ENCODE results near the gene TBC1D30. TPM values are rescaled to one million over a fixed set of nuclear protein-coding genes. Genes with fewer than 3 reads are reported as not detected.
"Not testable (repeated sequence)": the region's sequence is repeated elsewhere in the genome, so short reads cannot be mapped to it uniquely, and the experiment has no call there.

The TBC1D30 gene
- total RNA-seq, 1 donor from 2014 or later, result 2.6 TPM

DNA sequence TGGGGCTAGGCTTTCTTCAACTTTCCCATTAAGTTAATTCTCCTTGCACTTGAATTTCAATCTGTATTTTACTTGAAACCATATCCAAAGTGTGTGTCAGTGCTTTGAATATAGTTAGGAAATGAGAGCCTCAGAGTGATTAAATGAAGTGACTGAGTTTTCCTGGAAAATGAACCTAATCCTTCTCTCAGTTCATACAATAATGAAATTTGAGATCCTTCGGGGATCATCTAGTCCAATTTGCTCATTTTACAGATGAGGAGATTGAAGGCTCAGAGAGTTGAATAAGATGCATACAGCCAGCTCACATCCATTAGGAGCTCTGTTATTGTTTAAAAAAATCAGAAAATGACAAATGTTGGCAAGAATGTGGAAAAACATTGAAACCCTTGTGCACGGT, 18.3 kb upstream of the TBC1D30 start:
- DNase-seq, result peak; percentile 24

DNA sequence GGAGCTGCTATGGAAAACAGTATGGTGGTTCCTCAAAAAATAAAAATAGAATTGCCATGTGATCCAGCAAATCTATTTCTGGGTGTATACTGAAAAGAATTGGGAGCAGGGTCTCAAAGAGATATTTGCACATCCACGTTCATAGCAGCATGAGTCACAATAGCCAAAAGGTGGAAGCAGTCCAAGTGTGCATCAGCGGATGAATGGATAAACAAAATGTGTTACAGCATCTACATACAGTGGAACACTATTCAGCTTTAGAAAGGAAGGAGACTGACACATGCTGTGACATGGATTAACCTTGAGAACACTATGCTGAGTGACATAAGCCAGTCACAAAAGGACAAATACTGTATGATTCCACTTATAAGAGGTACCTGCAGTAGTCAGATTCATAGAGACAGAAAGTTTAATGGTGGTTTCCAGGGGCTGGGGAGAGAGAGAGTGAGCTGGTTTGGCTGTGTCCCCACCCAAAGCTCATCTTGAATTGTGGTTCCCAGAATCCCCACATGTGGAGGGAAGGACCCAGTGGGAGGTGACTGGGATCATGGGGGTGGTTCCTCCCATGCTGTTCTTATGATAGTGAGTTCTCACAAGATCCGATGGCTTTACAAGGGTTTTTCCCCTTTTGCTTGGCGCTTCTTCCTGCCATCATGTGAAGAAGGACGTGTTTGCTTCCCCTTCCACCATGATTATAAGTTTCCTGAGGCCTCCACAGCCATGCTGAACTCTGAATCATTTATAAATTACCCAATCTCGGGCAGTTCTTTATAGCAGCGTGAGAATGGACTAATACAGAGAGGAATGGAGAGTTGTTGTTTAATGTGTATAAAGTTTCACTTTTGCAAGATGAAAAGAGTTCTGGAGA, 17.6 kb upstream of the TBC1D30 start:
- DNase-seq, result peak; percentile 34

DNA sequence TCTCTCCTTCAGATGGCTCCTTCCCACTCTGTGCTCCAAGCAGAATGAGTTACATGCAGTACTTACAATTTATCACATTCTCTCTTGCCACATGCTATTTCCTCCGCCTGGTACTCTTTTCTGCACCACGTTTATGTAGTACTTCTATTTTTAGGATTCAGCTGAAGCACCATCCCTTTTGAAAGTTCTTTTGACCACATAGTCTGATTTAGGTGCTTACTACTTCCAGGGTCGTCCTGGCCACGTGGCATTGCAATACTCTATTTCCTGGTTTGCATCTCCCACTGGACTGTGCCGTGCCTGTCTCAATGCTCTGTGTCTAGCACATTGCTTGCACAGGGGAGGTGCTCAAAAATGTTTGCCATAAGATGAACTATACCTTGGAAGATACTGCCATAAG, 16.3 kb upstream of the TBC1D30 start:
- no peak for DNase-seq

DNA sequence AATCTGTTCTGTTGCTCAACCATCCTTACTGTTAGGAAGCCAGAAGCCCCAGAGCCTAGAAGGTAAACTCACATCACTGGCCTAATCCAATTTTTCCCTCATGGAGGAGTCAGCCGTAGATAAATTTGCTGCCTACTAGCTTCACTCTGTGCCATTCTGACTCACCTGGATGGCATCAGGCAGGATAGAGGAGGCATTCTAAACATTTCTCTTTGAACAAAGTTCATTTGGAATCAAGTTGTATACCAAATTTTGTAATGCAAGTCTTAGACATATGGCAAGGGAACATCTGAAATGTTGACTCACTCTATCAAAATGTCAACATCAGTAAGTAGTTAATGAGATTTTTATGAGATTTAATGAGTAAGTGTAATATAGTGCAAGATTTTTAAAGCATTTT, 13.6 kb upstream of the TBC1D30 start:
- DNase-seq, result no peak

DNA sequence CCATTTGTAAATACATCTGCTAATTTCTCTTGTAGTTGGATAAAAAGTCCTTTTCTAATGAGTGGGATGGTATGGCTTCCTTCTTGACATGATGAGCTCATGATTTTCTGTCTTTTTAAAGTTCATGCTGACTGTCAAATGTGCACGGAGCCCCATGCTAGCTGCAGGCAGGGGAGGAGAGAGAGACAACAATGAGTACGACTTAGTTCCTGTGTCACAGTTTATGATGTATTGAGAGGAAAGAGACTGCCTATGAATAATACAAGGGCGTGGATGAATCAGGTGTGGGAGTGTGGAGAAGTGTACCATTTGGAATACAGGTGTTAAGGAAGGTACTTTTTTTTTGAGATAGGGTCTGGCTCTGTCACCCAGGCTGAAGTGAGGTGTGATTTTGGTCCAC, 10.7 kb upstream of the TBC1D30 start:
- DNase-seq, result no peak

DNA sequence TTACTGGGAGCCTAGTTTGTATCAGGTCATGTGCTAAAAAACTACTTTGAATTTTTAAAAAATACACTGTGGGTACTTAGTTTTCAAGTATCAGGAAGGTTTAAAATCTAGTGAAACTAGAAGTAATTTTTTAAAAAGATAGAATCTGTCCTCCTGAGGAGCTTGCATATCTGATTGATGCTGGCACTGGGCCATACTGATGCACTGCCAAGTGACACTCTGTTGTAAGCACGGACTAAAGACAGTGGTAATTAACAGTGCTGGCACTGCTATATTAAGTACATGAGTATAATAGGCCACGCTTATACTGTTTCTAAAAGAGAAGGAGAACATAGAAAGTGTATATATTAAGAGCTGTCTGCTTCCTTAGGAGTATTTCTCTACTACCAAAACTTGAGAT, 10.0 kb upstream of the TBC1D30 start:
- DNase-seq, result no peak

DNA sequence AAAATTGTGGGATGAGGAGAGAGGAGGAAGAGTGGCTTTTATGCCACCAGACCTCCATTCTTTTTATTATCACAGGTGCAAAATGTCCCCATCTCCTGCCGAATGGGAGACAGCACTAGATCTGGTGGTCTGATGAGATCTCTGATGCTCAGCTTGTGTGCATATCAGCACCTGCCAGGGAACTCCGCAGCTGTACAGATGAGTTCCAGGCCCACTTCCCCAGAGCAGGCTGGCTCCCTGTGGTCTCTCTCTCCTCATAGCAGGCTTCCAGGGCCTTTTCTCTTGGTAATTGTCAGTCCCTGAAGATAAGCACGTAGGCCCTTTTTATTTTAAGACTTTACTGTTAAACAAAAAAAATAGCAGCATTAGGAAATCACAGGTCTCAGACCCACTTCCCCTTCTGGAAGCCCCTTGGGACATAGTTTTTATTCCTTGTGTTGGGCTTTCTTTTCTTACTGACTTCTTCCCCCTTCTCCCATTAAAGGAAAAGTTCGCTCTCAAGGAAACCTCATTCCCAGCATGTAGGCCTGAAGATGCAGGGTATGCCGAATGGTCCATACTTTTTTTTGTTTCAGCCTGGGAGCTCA, 4.5 kb upstream of the TBC1D30 start:
- DNase-seq, result no peak

DNA sequence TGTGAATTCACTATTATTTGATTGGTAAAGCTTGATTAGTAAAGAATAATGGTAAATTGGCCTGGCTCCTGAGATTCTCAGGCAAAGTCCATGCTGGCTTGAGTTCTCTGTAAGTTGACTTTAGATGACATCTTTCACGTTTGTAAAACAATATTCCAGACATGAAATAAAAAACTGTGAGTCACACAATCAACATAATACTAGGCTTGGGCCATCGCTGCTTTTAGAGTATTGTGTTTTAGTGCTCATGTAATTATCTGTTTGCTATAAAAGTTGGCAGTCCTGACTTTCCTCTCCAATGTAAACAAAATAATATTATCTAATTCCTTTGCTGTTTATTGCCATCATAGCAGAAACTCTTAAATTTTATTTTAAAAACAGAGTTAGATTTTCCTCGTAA, 3.9 kb upstream of the TBC1D30 start:
- no peak for DNase-seq

DNA sequence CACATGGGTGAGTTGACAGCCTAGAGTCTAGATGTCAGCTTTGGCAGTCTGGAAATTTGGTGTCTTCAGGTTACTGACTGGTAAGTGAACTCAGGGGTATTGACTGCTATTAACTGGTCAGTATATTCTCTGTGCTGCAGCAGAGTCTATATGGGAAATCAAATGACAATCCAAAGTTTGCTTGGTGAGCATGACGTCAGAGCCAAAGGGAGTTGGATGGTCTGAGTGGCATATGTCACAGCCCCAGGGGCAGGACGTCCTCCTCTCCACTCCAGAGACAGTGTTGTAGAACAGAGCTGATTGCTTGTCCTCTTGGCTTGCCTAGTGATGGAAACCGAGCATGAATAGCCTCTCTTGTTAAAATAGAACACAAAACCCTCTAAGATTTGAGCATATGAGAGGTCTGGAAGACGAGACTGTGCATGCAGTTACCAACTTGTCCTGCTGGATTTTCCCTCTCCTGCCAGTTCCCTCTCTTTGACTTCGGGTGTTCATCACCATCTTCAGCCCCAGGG, 3.3 kb upstream of the TBC1D30 start:
- DNase-seq, result no peak

DNA sequence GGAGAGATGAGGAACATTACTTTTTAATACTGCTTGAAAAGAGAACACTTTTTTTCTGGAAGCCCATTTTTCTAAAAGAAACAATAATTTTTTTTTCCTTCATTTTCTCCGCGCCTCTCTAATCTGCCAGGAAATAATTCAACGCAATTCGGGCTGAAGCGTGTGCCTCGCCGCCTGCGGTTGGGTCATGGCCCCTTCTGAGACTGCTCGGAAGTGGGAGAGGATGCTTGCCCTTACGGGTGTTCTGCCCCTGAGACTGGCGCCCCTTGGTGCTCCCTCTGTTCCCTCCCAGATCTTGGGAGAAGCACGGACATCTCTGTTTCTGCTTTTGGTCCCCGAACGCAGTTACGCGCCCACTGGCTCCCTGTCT, 332 bp upstream of the TBC1D30 start:
- no peak for DNase-seq

DNA sequence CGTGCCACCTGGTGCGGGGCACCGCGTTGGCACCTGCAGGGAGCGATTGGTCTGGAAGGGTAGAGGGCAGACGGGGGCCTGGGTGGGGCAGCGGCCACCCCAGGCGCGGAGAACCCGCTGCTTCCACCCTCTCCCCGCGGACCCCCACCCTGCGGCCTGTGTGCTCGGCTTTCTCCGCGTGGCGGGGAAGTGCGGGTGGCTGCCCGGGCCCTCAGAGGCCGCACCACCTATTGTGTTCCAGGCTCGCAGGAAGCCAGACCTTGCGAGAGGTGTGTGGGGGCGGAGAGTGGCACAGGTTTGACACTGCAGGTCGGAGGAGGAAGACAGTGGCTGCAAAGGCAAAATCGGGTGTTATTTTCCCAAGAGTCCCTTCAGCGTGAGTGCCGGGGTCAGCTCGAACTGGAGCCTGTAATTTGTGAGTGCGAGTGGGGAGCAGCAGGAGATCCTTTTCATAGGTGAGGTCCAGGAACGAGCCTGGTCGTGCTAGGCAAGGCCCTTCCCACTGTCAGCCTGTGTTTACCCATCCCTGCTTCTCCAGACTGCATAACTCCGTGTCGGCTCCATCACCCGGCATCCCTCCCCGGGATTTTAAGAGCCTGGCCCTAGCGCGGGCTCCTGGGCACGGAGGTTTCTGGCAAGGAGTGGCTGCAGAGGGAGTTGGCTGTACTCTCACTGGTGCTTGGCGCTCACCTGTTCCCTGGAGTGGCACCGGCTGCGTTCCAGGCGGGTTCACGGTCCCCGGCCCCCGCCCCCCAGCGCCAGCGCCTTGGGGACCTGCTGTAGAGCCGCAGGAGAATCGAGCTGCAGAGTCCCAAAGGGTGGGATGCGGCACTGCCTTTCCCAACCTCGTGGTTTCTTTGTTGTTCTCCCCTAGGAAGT, 935 bp downstream of the TBC1D30 start:
- no peak for DNase-seq

DNA sequence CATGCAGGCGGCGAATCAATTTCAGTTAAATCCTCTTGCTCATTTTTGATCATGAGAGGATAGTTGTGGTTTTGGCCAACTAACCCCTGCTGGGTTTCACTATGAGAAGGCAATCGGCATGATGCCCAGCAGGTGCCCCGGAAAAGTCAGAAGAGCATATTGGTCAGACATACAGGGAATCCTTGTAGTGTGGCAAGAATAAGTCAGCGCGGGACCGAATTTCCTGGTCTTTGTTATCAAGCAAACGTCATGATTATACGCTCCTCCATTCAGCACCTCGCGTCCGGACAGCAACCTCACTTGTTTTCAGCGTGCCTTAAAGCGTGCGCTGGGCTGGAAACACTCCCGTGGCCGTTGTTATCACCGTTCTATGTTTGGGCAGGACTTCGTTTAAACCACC, 1.8 kb downstream of the TBC1D30 start:
- DNase-seq, result peak; percentile 85

DNA sequence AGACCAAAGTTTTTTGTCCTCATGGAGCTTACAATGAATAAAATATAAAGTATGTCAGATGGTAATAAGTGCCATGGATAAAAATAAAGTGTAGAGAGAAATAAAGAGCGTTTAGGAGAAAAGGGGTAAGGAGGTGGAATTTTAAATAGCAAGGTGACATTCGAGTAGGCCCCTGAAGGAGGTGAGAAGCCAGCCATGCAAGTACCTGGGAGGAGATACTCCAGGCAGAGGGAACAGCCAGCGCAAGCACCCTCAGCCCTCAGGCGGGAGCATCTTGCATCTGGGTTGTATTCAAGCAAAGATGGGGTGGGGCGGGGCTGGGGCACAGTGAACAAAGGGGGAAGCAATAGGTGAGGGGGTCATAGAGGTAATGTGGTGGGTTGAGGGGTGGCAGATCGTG, 4.3 kb downstream of the TBC1D30 start:
- no peak for DNase-seq

DNA sequence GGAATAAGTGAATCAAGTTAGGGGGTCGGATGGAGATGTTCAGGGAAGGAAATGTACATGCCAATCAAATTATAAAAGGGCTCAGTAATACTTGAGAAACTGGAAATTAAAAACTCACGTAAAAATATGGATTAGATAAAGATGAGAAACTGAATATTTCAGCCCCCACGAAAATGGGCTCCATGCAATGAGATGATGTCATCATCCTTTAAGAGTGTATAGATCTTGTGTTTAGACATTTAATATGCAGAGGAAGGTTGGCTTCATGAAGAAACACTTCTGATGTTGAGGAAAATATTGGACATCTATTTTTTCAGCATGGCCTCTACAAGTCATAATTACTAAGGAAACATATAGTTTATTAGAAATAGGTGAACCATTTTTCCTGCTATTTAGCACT, 9.5 kb downstream of the TBC1D30 start:
- no peak for DNase-seq

DNA sequence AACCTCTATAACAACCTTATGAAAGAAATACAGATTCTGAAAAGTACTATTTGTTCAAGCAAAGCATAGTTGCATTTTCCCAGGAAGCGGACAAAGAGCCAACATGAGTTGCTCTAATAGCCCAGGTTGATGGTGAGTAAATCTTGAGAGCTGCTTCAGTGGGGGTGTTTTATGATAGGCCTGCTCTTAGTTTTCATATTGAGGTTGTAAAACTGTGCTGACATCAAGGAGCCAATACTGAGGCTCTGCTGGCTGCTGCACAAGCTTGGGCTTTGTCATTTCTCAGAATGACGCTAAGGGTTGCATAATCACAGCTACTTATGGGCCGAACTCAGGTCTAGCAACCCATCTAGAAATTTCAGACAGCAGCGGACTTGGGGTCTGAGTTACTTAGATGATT, 11.5 kb downstream of the TBC1D30 start:
- no peak for DNase-seq

DNA sequence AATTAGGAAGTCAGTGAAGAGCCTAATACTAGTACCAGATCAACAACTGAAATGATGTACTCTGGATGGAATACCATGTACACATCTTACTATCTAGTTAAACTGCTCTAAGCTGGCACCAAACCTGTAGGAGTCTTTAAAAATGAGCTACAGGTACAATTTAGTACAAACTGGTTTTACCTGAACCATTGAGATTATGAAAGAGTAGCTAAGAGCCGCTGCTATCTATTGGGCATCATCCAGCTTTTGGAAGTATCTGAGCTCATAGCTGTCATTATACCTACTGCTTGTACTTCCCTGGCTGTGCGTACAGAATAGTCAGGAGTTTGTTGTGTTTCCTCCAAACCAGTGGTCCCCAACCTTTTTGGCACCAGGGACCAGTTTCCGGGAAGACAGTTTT, 12.4 kb downstream of the TBC1D30 start:
- no peak for DNase-seq

DNA sequence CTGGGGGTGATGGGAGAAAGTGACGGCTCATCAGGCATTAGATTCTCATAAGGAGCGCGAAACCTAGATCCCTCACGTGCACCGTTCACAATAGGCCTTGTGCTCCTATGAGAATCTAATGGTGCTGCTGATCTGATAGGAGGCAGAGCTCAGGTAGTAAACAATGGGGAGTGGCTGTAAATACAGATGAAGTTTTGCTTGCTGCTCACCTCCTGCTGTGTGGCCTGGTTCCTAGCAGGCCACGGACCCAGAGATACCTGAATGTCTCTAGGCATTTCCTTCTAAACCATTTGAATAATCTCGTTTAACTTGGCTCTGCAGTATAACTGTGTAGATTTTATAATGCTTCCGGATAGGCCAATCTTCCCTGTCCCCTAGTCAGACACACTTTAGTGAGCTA, 13.0 kb downstream of the TBC1D30 start:
- no peak for DNase-seq

DNA sequence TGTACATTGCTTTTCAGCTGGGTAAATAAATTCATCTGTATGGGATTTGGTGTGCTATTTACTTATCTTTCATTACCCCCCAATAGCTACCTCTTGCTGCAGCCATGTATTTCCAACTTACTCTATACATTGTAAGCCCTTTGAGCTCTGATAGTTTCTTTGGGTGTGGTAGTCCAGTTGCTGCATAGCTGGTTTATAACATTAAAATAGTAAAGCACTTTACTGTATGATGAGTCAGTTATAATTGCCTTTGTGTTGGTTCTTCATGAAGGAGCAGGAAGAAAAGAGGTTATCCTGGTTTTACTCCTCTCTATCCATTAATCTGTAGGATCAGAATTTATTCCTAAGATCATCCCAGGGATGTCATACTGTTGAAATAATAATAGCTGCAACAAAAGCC, 15.7 kb downstream of the TBC1D30 start:
- DNase-seq, result no peak

DNA sequence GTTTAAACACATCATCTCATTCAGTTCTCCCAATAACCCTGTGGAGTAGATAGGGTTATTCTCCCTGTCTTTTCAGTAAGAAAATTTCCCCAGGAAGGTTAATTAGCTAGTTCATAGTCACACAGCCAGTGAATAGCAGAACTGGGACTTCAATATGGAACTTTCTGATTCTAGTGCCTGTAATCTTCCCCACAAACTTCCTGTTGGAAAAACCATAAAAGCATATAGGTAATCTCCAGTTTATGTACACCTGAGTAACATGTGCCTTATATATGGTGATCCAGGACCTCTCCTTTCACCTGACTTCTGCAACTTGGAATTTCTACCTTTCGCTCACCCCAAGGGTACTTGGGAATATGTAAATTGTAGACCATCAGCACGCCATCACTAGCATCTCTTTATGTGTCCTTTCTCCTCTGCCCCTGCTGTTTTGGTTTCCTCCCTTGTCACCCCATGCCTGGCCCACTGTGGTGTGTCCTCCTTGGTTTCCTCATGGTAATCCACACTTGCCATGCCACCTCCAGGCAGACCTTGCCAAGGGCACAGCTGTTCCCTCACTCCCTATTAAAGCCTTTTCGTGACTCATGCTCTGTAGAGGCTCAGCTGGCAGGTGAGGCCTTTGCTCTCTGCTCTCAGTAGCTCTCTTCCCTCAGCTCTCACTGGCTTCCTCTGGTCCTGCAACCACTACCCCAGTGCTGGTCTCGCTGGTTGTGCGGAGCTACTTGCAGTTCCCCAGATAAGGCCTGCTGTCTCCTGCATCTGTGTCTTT, 16.7 kb downstream of the TBC1D30 start:
- DNase-seq, result no peak

DNA sequence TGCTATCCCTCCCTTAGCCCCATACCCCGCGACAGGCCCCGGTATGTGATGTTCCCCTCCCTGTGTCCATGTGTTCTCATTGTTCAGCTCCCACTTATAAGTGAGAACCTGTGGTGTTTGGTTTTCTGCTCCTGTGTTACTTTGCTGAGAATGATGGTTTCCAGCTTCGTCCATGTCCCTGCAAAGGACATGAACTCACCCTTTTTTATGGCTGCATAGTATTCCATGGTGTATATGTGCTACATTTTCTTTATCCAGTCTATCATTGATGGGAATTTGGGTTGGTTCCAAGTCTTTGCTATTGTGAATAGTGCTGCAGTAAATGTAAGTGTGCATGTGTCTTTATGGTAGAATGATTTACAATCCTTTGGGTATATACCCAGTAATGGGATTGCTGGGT, 24.0 kb downstream of the TBC1D30 start:
- DNase-seq, result not testable (repeated sequence)

DNA sequence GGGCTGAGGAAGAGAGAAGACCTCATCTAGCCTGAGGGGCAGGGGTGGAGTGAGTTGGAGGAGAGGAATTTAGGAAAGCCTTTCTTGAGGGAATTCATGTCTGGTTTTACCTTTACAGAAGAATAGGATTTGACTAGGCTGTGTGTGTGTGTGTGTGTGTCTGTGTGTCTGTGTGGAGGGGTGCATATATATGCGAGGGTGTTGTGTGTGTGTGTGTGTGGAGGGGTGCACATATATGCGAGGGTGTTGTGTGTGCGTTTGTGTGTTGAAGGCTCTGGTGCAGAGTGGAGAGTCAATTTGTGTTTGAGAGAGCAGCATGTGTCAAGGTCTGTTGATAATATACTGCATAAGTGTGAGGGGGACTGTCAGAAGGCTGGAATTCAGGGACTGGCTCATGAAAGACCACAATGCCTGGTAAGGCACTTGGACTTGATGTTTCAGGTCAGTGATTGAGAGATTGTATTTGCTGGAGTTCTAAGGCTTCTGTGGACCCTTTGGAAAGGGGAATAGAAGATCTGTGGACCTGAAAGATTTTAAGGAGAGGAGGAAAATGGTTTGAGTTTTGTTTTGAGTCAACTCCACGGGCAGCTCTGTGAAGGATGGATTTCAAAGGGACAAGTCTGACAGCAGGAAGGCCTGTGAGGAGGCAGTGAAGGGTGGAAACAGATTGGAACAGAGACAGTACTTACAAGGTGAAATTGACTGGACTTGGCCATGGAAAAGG, 34.6 kb downstream of the TBC1D30 start:
- no peak for DNase-seq
